Upper lobe of right lung (tissue), 1 donor: ENCODE data around the gene SEL1L2. TPM values are rescaled to one million over a fixed set of nuclear protein-coding genes. Genes with fewer than 3 reads are reported as not detected.

Experiments
- ATAC-seq: fragments of 200-7000 bp; cut with Tn5 transposase; one replicate; pipeline ENCODE4 v1.9.1; 2020; ENCODE audit warnings: mild to moderate bottlenecking, moderate library complexity
- DNase-seq: peaks from one replicate; pipeline ENCODE4 v3.0.0-alpha.2; 2020
- H3K27ac ChIP-seq: fragments of 200-600 bp; one replicate; pipeline ENCODE4 v1.8.0; 2022
- H3K27me3 ChIP-seq: fragments of 200-600 bp; one replicate; pipeline ENCODE4 v1.8.0; 2022; ENCODE audit warnings: mild to moderate bottlenecking
- H3K36me3 ChIP-seq: fragments of 200-600 bp; one replicate; pipeline ENCODE4 v1.8.0; 2022
- H3K4me1 ChIP-seq: fragments of 200-600 bp; one replicate; pipeline ENCODE4 v1.8.0; 2022
- H3K4me3 ChIP-seq: fragments of 200-600 bp; one replicate; pipeline ENCODE4 v1.8.0; 2022; ENCODE audit warnings: mild to moderate bottlenecking
- H3K9me3 ChIP-seq: fragments of 200-600 bp; one replicate; pipeline ENCODE4 v1.8.0; 2022
- CTCF ChIP-seq: fragments of 200-600 bp; IDR thresholded peaks from one replicate; pipeline ENCODE4 v1.8.0; 2022; ENCODE audit warnings: antibody characterized with exemption
- intact Hi-C: fragments of 100-400 bp; cut with DNase I; formaldehyde crosslinking; loops from one replicate; pipeline ENCODE4 v1.11.0; 2022
- total RNA-seq: library from RNA; stranded (reverse); fragmentation: NEBNext Ultra II Directional; extraction: Animal tissue kit (Norgen Biotek cat#: 25700); gene quantifications from one replicate; pipeline ENCODE4 v1.2.1, GENCODE V29; 2021
- donor health status: DM: no; HTN: yes; CAD: no; lungs with severe emphysema.

SEL1L2 gene
- total RNA-seq, 1 donor from 2014 or later = not detected

GRCh38 chr20:13865156-13865555, 125.3 kb downstream of the SEL1L2 start:
- intact Hi-C loops = no loop called here
- TF ChIP-seq CTCF = no peak
- no peak for DNase-seq
- Histone ChIP-seq H3K36me3 (no peaks in the 10 kb centered on the region), H3K4me1 (peaks cover 6% of the 10 kb centered on the region), H3K27me3 (no peaks in the 10 kb centered on the region), H3K27ac (peak overlapping the region; percentile 19), H3K9me3 (no peaks in the 10 kb centered on the region), H3K4me3 (no peak overlapping the region)
- no peak for ATAC-seq

- no peak for DNase-seq
- H3K9me3 ChIP-seq = no peaks in the 10 kb centered on the region
- H3K4me3 ChIP-seq = no peak overlapping the region
- intact Hi-C loops = no loop called here
- no peak overlapping the region for H3K27ac ChIP-seq
- TF ChIP-seq CTCF = no peak
- no peaks in the 10 kb centered on the region for H3K27me3 ChIP-seq
- ATAC-seq = no peak
- H3K36me3 ChIP-seq = no peaks in the 10 kb centered on the region
- no peaks in the 10 kb centered on the region for H3K4me1 ChIP-seq
These were observed 127.2 kb downstream of the SEL1L2 start for GRCh38 chr20:13863244-13863643.

- no peaks in the 10 kb centered on the region for H3K36me3 ChIP-seq
- H3K9me3 ChIP-seq = no peaks in the 10 kb centered on the region
- TF ChIP-seq CTCF = no peak
- DNase-seq (no peak), ATAC-seq (no peak)
- H3K27me3 ChIP-seq = no peaks in the 10 kb centered on the region
- intact Hi-C loops = no loop called here
- no peaks in the 10 kb centered on the region for H3K4me1 ChIP-seq
- H3K27ac ChIP-seq = no peak overlapping the region
- no peak overlapping the region for H3K4me3 ChIP-seq
These were observed 128.2 kb downstream of the SEL1L2 start for GRCh38 chr20:13862245-13862644.

GRCh38 chr20:13858871-13859270, 131.5 kb downstream of the SEL1L2 start:
- Histone ChIP-seq H3K9me3 (no peaks in the 10 kb centered on the region), H3K36me3 (no peaks in the 10 kb centered on the region), H3K27me3 (no peaks in the 10 kb centered on the region), H3K4me1 (no peaks in the 10 kb centered on the region), H3K27ac (no peak overlapping the region), H3K4me3 (no peak overlapping the region)
- no peak for DNase-seq
- TF ChIP-seq CTCF = no peak
- intact Hi-C loops = no loop called here
- no peak for ATAC-seq

- intact Hi-C loops = no loop called here
- Histone ChIP-seq H3K9me3 (no peaks in the 10 kb centered on the region), H3K27ac (no peak overlapping the region), H3K27me3 (no peaks in the 10 kb centered on the region), H3K4me3 (no peak overlapping the region), H3K4me1 (no peaks in the 10 kb centered on the region), H3K36me3 (no peaks in the 10 kb centered on the region)
- ATAC-seq (no peak), DNase-seq (no peak)
- TF ChIP-seq CTCF = no peak
These were observed 132.0 kb downstream of the SEL1L2 start for GRCh38 chr20:13858439-13858838.

GRCh38 chr20:13857961-13858360, 132.5 kb downstream of the SEL1L2 start:
- ATAC-seq (no peak), DNase-seq (no peak)
- Histone ChIP-seq H3K27me3 (no peaks in the 10 kb centered on the region), H3K36me3 (no peaks in the 10 kb centered on the region), H3K27ac (no peak overlapping the region), H3K9me3 (no peaks in the 10 kb centered on the region), H3K4me3 (no peak overlapping the region), H3K4me1 (no peaks in the 10 kb centered on the region)
- TF ChIP-seq CTCF = no peak
- intact Hi-C loops = no loop called here
